HEK293 (cell line): ENCODE results near the gene COA1.

Experiments
- CTCF ChIA-PET: fragments of 350-600 bp; formaldehyde crosslinking; extraction: SDS; loops from one replicate; lab custom pipeline; 2021; ENCODE audit warnings: antibody characterized with exemption; lab: Yijun Ruan, JAX
- POLR2A ChIA-PET: fragments of 300-600 bp; formaldehyde crosslinking; extraction: SDS; loops from one replicate; lab custom pipeline; 2020; ENCODE audit warnings: antibody characterized with exemption, inconsistent platforms; lab: Yijun Ruan, JAX
- H3K27ac ChIP-seq: fragments of 200-500 bp; sonication (Bioruptor generic); 2 replicates; pipeline ENCODE4 v1.5.1; 2014; ENCODE audit warnings: low read depth, low read length, control low read depth, inconsistent platforms; ENCODE audit errors: extremely low read depth
- H3K36me3 ChIP-seq, 2 experiments: fragments of 200-500 bp in 1 of 2; sonication (Bioruptor generic) in 1 of 2; 1 replicate in 1 of 2; 2 replicates in 1 of 2; pipeline ENCODE4 v1.5.1; 2014 to 2017; ENCODE audit warnings: inconsistent platforms in 2 of 2, low read length in 2 of 2; ENCODE audit not compliant: control insufficient read depth in 2 of 2, insufficient read depth in 1 of 2
- H3K4me1 ChIP-seq: fragments of 200-500 bp; sonication (Bioruptor generic); 2 replicates; pipeline ENCODE4 v1.5.1; 2014; ENCODE audit warnings: mild to moderate bottlenecking, low read length, inconsistent platforms; ENCODE audit not compliant: control insufficient read depth, insufficient read depth
- H3K4me3 ChIP-seq: 2 replicates; pipeline ENCODE4 v1.5.1; 2011; ENCODE audit warnings: low read depth, mild to moderate bottlenecking, control low read depth, low read length, moderate library complexity
- H3K9me3 ChIP-seq: fragments of 200-500 bp; sonication (Bioruptor generic); 2 replicates; pipeline ENCODE4 v1.5.1; 2014; ENCODE audit warnings: low read depth, low read length, inconsistent platforms; ENCODE audit not compliant: control insufficient read depth, insufficient read depth
- GFI1B ChIP-seq: fragments of 450-650 bp; formaldehyde crosslinking; IDR thresholded peaks from 2 replicates; pipeline ENCODE4 v1.5.1; 2016; ENCODE audit warnings: missing biosample characterization, missing genetic modification characterization
- HOXC10 ChIP-seq: sonication (generic); formaldehyde crosslinking; IDR thresholded peaks from 2 replicates; pipeline ENCODE4 v1.8.1; 2023; ENCODE audit warnings: mild to moderate bottlenecking, missing genetic modification reagents
- HOXD13 ChIP-seq: sonication (generic); formaldehyde crosslinking; IDR thresholded peaks from 2 replicates; pipeline ENCODE4 v1.8.0; 2022; ENCODE audit warnings: missing genetic modification reagents, borderline replicate concordance
- MZF1 ChIP-seq: fragments of 450-650 bp; formaldehyde crosslinking; IDR thresholded peaks from 2 replicates; pipeline ENCODE4 v1.5.1; 2017; ENCODE audit warnings: missing biosample characterization, missing genetic modification characterization, borderline replicate concordance
- SALL2 ChIP-seq: fragments of 450-650 bp; formaldehyde crosslinking; IDR thresholded peaks from 2 replicates; pipeline ENCODE4 v1.5.0; 2017; ENCODE audit warnings: missing biosample characterization, mild to moderate bottlenecking, missing genetic modification characterization, borderline replicate concordance
- SCRT2 ChIP-seq: fragments of 450-650 bp; formaldehyde crosslinking; IDR thresholded peaks from 2 replicates; pipeline ENCODE4 v1.5.1; 2016; ENCODE audit warnings: missing biosample characterization, missing genetic modification characterization
- SP2 ChIP-seq: fragments of 450-650 bp; formaldehyde crosslinking; IDR thresholded peaks from 2 replicates; pipeline ENCODE4 v1.5.1; 2016; ENCODE audit warnings: missing biosample characterization, missing genetic modification characterization
- SP7 ChIP-seq: fragments of 450-650 bp; formaldehyde crosslinking; IDR thresholded peaks from 2 replicates; pipeline ENCODE4 v1.5.1; 2016; ENCODE audit warnings: missing biosample characterization, missing genetic modification characterization
- YY1 ChIP-seq: fragments of 450-650 bp; formaldehyde crosslinking; IDR thresholded peaks from 2 replicates; pipeline ENCODE4 v1.5.1; 2018; ENCODE audit warnings: missing biosample characterization, missing genetic modification characterization
- ZBTB20 ChIP-seq: fragments of 450-650 bp; formaldehyde crosslinking; IDR thresholded peaks from 2 replicates; pipeline ENCODE4 v1.5.1; 2016; ENCODE audit warnings: missing biosample characterization, missing genetic modification characterization
- ZFP69B ChIP-seq: fragments of 450-650 bp; formaldehyde crosslinking; IDR thresholded peaks from 2 replicates; pipeline ENCODE4 v1.5.1; 2016; ENCODE audit warnings: missing biosample characterization, missing genetic modification characterization
- ZNF155 ChIP-seq: fragments of 450-650 bp; formaldehyde crosslinking; IDR thresholded peaks from 2 replicates; pipeline ENCODE4 v1.5.1; 2016; ENCODE audit warnings: missing biosample characterization, missing genetic modification characterization
- ZNF292 ChIP-seq: fragments of 450-650 bp; formaldehyde crosslinking; IDR thresholded peaks from 2 replicates; pipeline ENCODE4 v1.5.1; 2016; ENCODE audit warnings: low read depth, missing biosample characterization, missing genetic modification characterization, borderline replicate concordance
- ZNF426 ChIP-seq: fragments of 450-650 bp; formaldehyde crosslinking; IDR thresholded peaks from 2 replicates; pipeline ENCODE4 v1.5.1; 2017; ENCODE audit warnings: missing biosample characterization, missing genetic modification characterization, mild to moderate bottlenecking, inconsistent platforms, moderate library complexity
- ZNF510 ChIP-seq: fragments of 450-650 bp; formaldehyde crosslinking; IDR thresholded peaks from 2 replicates; pipeline ENCODE4 v1.5.1; 2018; ENCODE audit warnings: mild to moderate bottlenecking, missing genetic modification characterization, missing biosample characterization; ENCODE audit not compliant: insufficient replicate concordance
- ZNF560 ChIP-seq: fragments of 450-650 bp; formaldehyde crosslinking; IDR thresholded peaks from 2 replicates; pipeline ENCODE4 v1.5.1; 2017; ENCODE audit warnings: missing biosample characterization, missing genetic modification characterization, borderline replicate concordance
- ZNF610 ChIP-seq: fragments of 450-650 bp; formaldehyde crosslinking; IDR thresholded peaks from 2 replicates; pipeline ENCODE4 v1.5.1; 2016; ENCODE audit warnings: missing biosample characterization, missing genetic modification characterization, borderline replicate concordance
- ZNF654 ChIP-seq: fragments of 450-650 bp; formaldehyde crosslinking; IDR thresholded peaks from 2 replicates; pipeline ENCODE4 v1.5.1; 2016; ENCODE audit warnings: low read depth, missing biosample characterization, missing genetic modification characterization
- ZNF658 ChIP-seq: fragments of 450-650 bp; formaldehyde crosslinking; IDR thresholded peaks from 2 replicates; pipeline ENCODE4; 2016; ENCODE audit warnings: missing biosample characterization, missing genetic modification characterization
- ZNF777 ChIP-seq: fragments of 450-650 bp; formaldehyde crosslinking; IDR thresholded peaks from 2 replicates; pipeline ENCODE4 v1.5.1; 2017; ENCODE audit warnings: missing biosample characterization, missing genetic modification characterization, borderline replicate concordance
- TF ChIP-seq, protein P1 (sequence below): IDR thresholded peaks from 2 replicates; pipeline ENCODE4 v1.6.1; 2011; ENCODE audit warnings: mild to moderate bottlenecking, low read depth, low read length, borderline replicate concordance
- TF ChIP-seq, protein P2 (sequence below): fragments of 450-650 bp; formaldehyde crosslinking; IDR thresholded peaks from 2 replicates; pipeline ENCODE4 v1.5.1; 2016; ENCODE audit warnings: missing biosample characterization, missing genetic modification characterization

The COA1 gene

DNA sequence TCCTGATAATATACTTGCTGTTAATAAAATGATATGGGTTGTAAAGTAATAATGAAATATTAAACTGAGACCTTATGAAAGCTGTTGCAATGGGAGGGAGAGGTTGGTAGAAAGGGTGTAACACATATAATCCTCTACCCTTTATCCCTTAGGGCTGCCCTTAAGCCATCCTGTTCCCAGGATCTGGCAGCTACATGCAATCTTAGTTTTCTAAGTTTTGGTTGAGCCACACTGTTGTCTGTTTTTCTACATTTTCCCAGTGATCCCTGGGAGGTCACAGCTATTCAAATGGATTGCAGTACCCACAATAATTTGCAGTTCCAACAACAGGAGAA, 6.3 kb downstream of the COA1 start:
- no peaks in the 10 kb centered on the region for H3K9me3 ChIP-seq
- CTCF ChIA-PET, result interaction anchor here (0.6 to 3.4 kb wide), 5 partner anchors 7 to 231 kb away, joined by 3 to 25 read pairs (median 4); partner anchors contain the start of gene STK17A
- POLR2A ChIA-PET, result no interaction called here
- no peak overlapping the region for H3K27ac ChIP-seq
- H3K4me3 ChIP-seq, result no peak overlapping the region
- H3K36me3 ChIP-seq, result no peaks in the 10 kb centered on the region
- TF ChIP-seq ZNF510, result no peak
- no peak for TF ChIP-seq SP2 (tag by site-specific recombination)
- TF ChIP-seq ZNF560, result no peak
- TF ChIP-seq, protein P1, sequence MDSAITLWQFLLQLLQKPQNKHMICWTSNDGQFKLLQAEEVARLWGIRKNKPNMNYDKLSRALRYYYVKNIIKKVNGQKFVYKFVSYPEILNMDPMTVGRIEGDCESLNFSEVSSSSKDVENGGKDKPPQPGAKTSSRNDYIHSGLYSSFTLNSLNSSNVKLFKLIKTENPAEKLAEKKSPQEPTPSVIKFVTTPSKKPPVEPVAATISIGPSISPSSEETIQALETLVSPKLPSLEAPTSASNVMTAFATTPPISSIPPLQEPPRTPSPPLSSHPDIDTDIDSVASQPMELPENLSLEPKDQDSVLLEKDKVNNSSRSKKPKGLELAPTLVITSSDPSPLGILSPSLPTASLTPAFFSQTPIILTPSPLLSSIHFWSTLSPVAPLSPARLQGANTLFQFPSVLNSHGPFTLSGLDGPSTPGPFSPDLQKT, result no peak
- no peak for TF ChIP-seq ZBTB20 (tag by site-specific recombination)
- no peak for TF ChIP-seq GFI1B (tag by site-specific recombination)
- no peak for TF ChIP-seq ZNF777 (tag by site-specific recombination)
- TF ChIP-seq MZF1 (tag by site-specific recombination), result no peak
- no peak for TF ChIP-seq HOXC10 (CRISPR knock-in tag)
- no peak for TF ChIP-seq ZNF610 (tag by site-specific recombination)
- TF ChIP-seq ZNF426 (tag by site-specific recombination), result no peak
- no peak for TF ChIP-seq SALL2 (tag by site-specific recombination)
- TF ChIP-seq ZFP69B (tag by site-specific recombination), result no peak
- TF ChIP-seq SP7 (tag by site-specific recombination), result no peak
- no peak for TF ChIP-seq ZNF292 (tag by site-specific recombination)
- TF ChIP-seq ZNF155 (tag by site-specific recombination), result no peak
- no peak for TF ChIP-seq ZNF658 (tag by site-specific recombination)
- TF ChIP-seq HOXD13 (CRISPR knock-in tag), result no peak
- no peak for TF ChIP-seq YY1 (tag by site-specific recombination)
- no peaks in the 10 kb centered on the region; the same call in 1 of the 2 replicates for H3K4me1 ChIP-seq

DNA sequence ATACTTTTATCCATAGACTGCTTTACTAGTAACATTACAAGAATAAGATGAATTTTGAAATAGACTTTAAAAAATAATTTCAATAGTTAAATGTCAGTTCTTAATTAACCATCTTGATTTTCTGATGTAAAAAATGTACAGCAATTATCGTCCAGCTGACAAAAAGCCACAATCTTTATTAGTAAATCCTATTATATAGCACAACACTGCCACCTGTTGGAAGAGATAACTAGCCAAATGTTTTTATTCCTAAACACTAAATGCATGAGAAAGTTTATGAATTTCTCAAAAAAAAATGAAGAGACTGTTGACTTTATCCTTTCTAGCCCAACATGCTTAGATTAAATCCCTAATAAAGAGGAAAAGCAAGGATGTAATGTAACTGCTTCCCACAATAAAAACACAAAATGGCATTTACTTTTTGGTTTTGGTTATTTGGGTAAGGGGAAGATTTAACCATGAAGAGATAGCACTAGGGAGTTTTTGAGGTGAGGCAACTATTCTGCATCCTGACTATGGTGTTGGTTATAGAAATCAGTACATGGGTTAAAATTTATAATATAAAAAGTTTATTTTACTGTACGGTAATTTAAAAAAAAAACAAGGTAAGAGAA, 8.0 kb downstream of the COA1 start:
- Histone ChIP-seq H3K27ac (no peak overlapping the region), H3K4me3 (no peak overlapping the region), H3K9me3 (no peaks in the 10 kb centered on the region), H3K4me1 (no peaks in the 10 kb centered on the region), H3K36me3 (no peaks in the 10 kb centered on the region)
- CTCF ChIA-PET, result interaction anchor here (0.5 to 3.4 kb wide), 22 partner anchors 9 to 1222 kb away, joined by 3 to 25 read pairs (median 4); partner anchors contain the start of gene STK17A
- POLR2A ChIA-PET, result interaction anchor here (1.5 kb wide), 1 partner anchor 139 kb away, joined by 8 read pairs; the partner anchor contains the start of gene STK17A
- TF ChIP-seq, protein P2, sequence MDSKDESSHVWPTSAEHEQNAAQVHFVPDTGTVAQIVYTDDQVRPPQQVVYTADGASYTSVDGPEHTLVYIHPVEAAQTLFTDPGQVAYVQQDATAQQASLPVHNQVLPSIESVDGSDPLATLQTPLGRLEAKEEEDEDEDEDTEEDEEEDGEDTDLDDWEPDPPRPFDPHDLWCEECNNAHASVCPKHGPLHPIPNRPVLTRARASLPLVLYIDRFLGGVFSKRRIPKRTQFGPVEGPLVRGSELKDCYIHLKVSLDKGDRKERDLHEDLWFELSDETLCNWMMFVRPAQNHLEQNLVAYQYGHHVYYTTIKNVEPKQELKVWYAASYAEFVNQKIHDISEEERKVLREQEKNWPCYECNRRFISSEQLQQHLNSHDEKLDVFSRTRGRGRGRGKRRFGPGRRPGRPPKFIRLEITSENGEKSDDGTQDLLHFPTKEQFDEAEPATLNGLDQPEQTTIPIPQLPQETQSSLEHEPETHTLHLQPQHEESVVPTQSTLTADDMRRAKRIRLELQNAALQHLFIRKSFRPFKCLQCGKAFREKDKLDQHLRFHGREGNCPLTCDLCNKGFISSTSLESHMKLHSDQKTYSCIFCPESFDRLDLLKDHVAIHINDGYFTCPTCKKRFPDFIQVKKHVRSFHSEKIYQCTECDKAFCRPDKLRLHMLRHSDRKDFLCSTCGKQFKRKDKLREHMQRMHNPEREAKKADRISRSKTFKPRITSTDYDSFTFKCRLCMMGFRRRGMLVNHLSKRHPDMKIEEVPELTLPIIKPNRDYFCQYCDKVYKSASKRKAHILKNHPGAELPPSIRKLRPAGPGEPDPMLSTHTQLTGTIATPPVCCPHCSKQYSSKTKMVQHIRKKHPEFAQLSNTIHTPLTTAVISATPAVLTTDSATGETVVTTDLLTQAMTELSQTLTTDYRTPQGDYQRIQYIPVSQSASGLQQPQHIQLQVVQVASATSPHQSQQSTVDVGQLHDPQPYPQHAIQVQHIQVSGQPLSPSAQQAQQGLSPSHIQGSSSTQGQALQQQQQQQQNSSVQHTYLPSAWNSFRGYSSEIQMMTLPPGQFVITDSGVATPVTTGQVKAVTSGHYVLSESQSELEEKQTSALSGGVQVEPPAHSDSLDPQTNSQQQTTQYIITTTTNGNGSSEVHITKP, result no peak
- TF ChIP-seq ZNF654 (tag by site-specific recombination) (peak; percentile 60), SCRT2 (tag by site-specific recombination) (0 out of 2 replicates have a peak, but pooled peaks have one; percentile 31)
